Caco-2 (cell line): ENCODE measurements around the gene BAIAP3. TPM values are rescaled to one million over a fixed set of nuclear protein-coding genes. Genes with fewer than 3 reads are reported as not detected.

ENCODE experiments used
- BruUV-seq: library from RNA; stranded (reverse); fragments of 400-500 nt; replicated peaks from 2 replicates; lab custom pipeline; 2021; lab: Mats Ljungman, UMichigan
- CTCF ChIA-PET: fragments of 300-600 bp; sonication (Branson Sonifier 250); formaldehyde crosslinking; loops from one replicate; lab custom pipeline; 2022; ENCODE audit warnings: antibody characterized with exemption; lab: Charles Lee
- POLR2A ChIA-PET: fragments of 300-600 bp; sonication (Branson Sonifier 250); formaldehyde crosslinking; loops from one replicate; lab custom pipeline; 2022; ENCODE audit warnings: antibody characterized with exemption; lab: Charles Lee
- DNase-seq, 2 experiments: peaks; one replicate each; pipeline versions ENCODE4 v3.0.0 to v3.0.0-alpha.2; 2020 to 2022
- H3K27me3 ChIP-seq: replicated peaks from 2 replicates; pipeline ENCODE4 v1.6.0; 2011; ENCODE audit warnings: low read length; ENCODE audit not compliant: control insufficient read depth, insufficient read depth
- H3K36me3 ChIP-seq: 2 replicates; pipeline ENCODE4 v1.5.1; 2011; ENCODE audit warnings: low read length; ENCODE audit not compliant: control insufficient read depth, insufficient read depth
- H3K4me1 ChIP-seq: fragments of 250-450 bp; sonication (Bioruptor Pico); 2 replicates; pipeline ENCODE4 v1.5.1; 2020; ENCODE audit warnings: mild to moderate bottlenecking
- H3K4me3 ChIP-seq: 2 replicates; pipeline ENCODE4 v1.5.1; 2011; ENCODE audit warnings: low read depth, mild to moderate bottlenecking, control low read depth, low read length
- H3K9me3 ChIP-seq: fragments of 250-450 bp; sonication (Bioruptor Pico); 2 replicates; pipeline ENCODE4 v1.5.1; 2020; ENCODE audit warnings: mild to moderate bottlenecking, moderate library complexity
- H3K27ac Mint-ChIP-seq: one replicate; pipeline ENCODE4 v1.8.0; 2022; ENCODE audit warnings: mixed read lengths; ENCODE audit not compliant: unreplicated experiment
- H3K27me3 Mint-ChIP-seq: one replicate; pipeline ENCODE4 v1.8.0; 2022; ENCODE audit warnings: mixed read lengths; ENCODE audit not compliant: insufficient read depth, unreplicated experiment
- H3K36me3 Mint-ChIP-seq: one replicate; pipeline ENCODE4 v1.8.0; 2022; ENCODE audit warnings: mild to moderate bottlenecking, mixed read lengths; ENCODE audit not compliant: insufficient read depth, unreplicated experiment
- H3K4me1 Mint-ChIP-seq: one replicate; pipeline ENCODE4 v1.8.0; 2022; ENCODE audit warnings: low read depth, mixed read lengths; ENCODE audit not compliant: unreplicated experiment
- H3K4me3 Mint-ChIP-seq: one replicate; pipeline ENCODE4 v1.8.0; 2022; ENCODE audit warnings: mild to moderate bottlenecking, moderate library complexity, mixed read lengths; ENCODE audit not compliant: unreplicated experiment
- H3K9me3 Mint-ChIP-seq: one replicate; pipeline ENCODE4 v1.8.0; 2022; ENCODE audit warnings: mixed read lengths; ENCODE audit not compliant: unreplicated experiment
- intact Hi-C: fragments of 100-400 bp; cut with micrococcal nuclease; formaldehyde crosslinking; loops from one replicate; pipeline ENCODE4 v1.10.0; 2022; ENCODE audit not compliant: unreplicated experiment
- total RNA-seq: library from RNA; stranded (reverse); gene quantifications from 2 replicates; pipeline ENCODE4 v1.2.3, GENCODE V29; 2022
- TF ChIP-seq, protein P1 (sequence below), 2 experiments: fragments of 200-600 bp in 1 of 2; IDR thresholded peaks; 1 replicate in 1 of 2; 2 replicates in 1 of 2; pipeline versions ENCODE4 v1.5.1 to v1.8.0; 2011 to 2022; ENCODE audit warnings: antibody characterized with exemption in 1 of 2, control low read depth in 1 of 2, inconsistent platforms in 1 of 2, low read depth in 1 of 2, low read length in 1 of 2, mild to moderate bottlenecking in 1 of 2, moderate library complexity in 1 of 2; ENCODE audit not compliant: insufficient read depth in 1 of 2, severe bottlenecking in 1 of 2, unreplicated experiment in 1 of 2

Gene BAIAP3
- total RNA-seq, 1 experiment from 2014 or later: 5.0 TPM

DNA sequence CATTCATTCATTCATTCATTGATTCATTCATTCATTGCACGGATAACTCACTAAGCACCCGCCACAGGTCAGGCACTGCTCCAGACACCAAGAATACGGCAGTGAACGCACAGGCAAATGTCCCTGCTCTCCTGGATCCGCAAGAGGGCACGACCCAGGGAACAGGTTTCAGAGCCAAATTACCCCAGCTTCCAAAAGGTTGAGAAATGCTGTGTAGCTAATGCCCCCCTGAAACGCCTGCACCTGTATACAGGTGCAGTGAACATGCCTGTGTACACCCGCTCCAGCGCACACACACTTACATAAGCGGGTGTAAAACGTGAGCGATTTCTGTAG is 33.6 kb upstream of the BAIAP3 start:
- Mint-ChIP-seq H3K36me3 (peaks cover 5% of the 10 kb centered on the region), H3K9me3 (no peaks in the 10 kb centered on the region), H3K27me3 (no peaks in the 10 kb centered on the region), H3K27ac (peak overlapping the region; percentile 76), H3K4me3 (peak overlapping the region; percentile 69), H3K4me1 (peaks cover 10% of the 10 kb centered on the region)
- TF ChIP-seq, protein P1, sequence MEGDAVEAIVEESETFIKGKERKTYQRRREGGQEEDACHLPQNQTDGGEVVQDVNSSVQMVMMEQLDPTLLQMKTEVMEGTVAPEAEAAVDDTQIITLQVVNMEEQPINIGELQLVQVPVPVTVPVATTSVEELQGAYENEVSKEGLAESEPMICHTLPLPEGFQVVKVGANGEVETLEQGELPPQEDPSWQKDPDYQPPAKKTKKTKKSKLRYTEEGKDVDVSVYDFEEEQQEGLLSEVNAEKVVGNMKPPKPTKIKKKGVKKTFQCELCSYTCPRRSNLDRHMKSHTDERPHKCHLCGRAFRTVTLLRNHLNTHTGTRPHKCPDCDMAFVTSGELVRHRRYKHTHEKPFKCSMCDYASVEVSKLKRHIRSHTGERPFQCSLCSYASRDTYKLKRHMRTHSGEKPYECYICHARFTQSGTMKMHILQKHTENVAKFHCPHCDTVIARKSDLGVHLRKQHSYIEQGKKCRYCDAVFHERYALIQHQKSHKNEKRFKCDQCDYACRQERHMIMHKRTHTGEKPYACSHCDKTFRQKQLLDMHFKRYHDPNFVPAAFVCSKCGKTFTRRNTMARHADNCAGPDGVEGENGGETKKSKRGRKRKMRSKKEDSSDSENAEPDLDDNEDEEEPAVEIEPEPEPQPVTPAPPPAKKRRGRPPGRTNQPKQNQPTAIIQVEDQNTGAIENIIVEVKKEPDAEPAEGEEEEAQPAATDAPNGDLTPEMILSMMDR (IDR thresholded peaks at IDR 0.05; ENCODE audit: insufficient read depth in 1 of 2, low read depth in 1 of 2, low read length in 1 of 2, severe bottlenecking in 1 of 2, unreplicated experiment in 1 of 2): no peak
- DNase-seq: no peak
- no TSS peak for BruUV-seq
- Histone ChIP-seq H3K27me3 (no peaks in the 10 kb centered on the region), H3K9me3 (no peaks in the 10 kb centered on the region), H3K4me3 (no peak overlapping the region), H3K36me3 (no peaks in the 10 kb centered on the region), H3K4me1 (peaks cover 34% of the 10 kb centered on the region)
- ChIA-PET CTCF (interaction anchor here (0.5 kb wide), 1 partner anchor 43 kb away, joined by 3 read pairs; no protein-coding TSS in a partner anchor), POLR2A (no interaction called here)
- intact Hi-C loops: no loop called here

DNA sequence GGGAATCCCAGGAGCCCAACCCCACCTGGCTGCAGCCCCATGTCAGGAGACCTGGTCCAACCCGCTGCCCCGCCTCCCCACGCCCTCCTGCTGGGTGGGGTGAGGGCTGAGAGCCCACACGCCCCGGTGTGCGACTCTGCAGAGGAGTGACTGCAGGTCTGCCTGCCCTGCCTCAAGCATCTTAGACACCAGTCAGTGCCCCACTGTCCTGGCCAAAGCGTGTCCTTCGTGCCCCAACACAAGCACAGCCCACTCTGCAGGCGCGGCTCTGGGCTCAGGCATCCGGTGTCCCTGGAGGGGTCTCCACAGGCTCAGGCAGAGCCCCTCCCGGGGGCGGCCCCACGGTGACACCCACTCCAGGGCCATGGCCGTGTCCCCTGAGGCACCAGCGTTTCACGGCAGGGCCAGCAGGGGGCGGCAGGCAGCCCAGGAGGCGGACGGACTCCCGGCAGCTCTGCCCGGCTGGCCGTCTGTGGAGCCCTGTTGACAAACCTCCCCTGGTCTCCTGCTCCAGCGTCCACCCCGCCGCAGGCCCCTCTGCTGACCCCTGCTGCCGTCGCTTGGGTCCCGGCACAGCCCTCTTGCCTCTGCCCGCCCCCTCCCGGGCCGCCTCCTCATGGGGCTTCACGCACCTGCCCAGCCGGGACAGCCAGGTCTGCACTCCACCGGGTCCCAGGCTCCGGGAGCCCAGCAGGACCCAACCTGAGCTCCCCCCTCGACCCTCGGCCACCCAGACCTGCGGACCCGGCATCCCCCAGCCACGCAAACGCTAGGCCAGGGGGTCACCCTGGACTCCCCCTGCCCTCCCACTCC is 32.6 kb upstream of the BAIAP3 start:
- TF ChIP-seq, protein P1 (IDR thresholded peaks at IDR 0.05; ENCODE audit: insufficient read depth in 1 of 2, low read depth in 1 of 2, low read length in 1 of 2, severe bottlenecking in 1 of 2, unreplicated experiment in 1 of 2): peak; percentile 32 to 49
- H3K36me3 ChIP-seq: no peaks in the 10 kb centered on the region
- Mint-ChIP-seq H3K4me3 (no peak overlapping the region), H3K4me1 (peaks cover 10% of the 10 kb centered on the region), H3K9me3 (no peaks in the 10 kb centered on the region), H3K27me3 (no peaks in the 10 kb centered on the region), H3K27ac (no peak overlapping the region), H3K36me3 (peaks cover 5% of the 10 kb centered on the region)
- intact Hi-C loops: no loop called here
- peaks cover 34% of the 10 kb centered on the region for H3K4me1 ChIP-seq
- ChIA-PET POLR2A (no interaction called here), CTCF (no interaction called here)
- no peak overlapping the region for H3K4me3 ChIP-seq
- H3K27me3 ChIP-seq: no peaks in the 10 kb centered on the region
- no peaks in the 10 kb centered on the region for H3K9me3 ChIP-seq
- BruUV-seq: no TSS peak
- peak in 1 of 2 experiments; percentile 55 for DNase-seq

DNA sequence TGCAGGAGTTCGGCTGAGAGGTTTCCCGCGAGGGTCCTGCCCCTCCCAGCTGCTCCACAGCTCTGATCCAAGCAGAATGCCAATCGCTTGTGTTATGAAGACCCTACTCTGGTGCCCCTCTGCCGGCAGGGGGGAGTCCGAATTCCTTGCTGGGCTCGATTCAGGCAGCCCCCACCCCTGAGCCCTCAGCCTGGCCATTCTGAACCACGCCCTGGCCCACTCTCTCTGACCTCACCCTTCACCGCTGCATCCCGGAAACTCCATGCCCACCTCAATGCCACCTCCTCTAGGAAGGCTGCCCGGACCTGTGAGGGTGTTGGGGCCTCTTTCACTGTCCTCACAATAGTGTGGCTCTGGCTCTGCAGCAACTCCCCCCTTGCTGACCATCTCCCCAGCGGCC is 31.9 kb upstream of the BAIAP3 start:
- no TSS peak for BruUV-seq
- Mint-ChIP-seq H3K36me3 (peaks cover 5% of the 10 kb centered on the region), H3K4me3 (no peak overlapping the region), H3K4me1 (peaks cover 9% of the 10 kb centered on the region), H3K27me3 (no peaks in the 10 kb centered on the region), H3K9me3 (no peaks in the 10 kb centered on the region), H3K27ac (peak overlapping the region; percentile 53)
- H3K4me3 ChIP-seq: no peak overlapping the region
- no peaks in the 10 kb centered on the region for H3K36me3 ChIP-seq
- DNase-seq: no peak
- CTCF ChIA-PET: no interaction called here
- no peaks in the 10 kb centered on the region for H3K9me3 ChIP-seq
- POLR2A ChIA-PET: no interaction called here
- intact Hi-C loops: no loop called here
- no peaks in the 10 kb centered on the region for H3K27me3 ChIP-seq
- peaks cover 33% of the 10 kb centered on the region for H3K4me1 ChIP-seq
- TF ChIP-seq, protein P1 (IDR thresholded peaks at IDR 0.05; ENCODE audit: insufficient read depth in 1 of 2, low read depth in 1 of 2, low read length in 1 of 2, severe bottlenecking in 1 of 2, unreplicated experiment in 1 of 2): no peak
